Activated effector memory CD4-positive, alpha-beta T cell treated with anti-CD3 and anti-CD28 coated beads, Interleukin-2, amount 50 U/mL, for 16 hours (primary cell): ENCODE data around the gene TRIM17.

Source experiments
- DNase-seq: peaks from one replicate; pipeline ENCODE4 v3.0.0-alpha.2; 2020

The TRIM17 gene

DNA sequence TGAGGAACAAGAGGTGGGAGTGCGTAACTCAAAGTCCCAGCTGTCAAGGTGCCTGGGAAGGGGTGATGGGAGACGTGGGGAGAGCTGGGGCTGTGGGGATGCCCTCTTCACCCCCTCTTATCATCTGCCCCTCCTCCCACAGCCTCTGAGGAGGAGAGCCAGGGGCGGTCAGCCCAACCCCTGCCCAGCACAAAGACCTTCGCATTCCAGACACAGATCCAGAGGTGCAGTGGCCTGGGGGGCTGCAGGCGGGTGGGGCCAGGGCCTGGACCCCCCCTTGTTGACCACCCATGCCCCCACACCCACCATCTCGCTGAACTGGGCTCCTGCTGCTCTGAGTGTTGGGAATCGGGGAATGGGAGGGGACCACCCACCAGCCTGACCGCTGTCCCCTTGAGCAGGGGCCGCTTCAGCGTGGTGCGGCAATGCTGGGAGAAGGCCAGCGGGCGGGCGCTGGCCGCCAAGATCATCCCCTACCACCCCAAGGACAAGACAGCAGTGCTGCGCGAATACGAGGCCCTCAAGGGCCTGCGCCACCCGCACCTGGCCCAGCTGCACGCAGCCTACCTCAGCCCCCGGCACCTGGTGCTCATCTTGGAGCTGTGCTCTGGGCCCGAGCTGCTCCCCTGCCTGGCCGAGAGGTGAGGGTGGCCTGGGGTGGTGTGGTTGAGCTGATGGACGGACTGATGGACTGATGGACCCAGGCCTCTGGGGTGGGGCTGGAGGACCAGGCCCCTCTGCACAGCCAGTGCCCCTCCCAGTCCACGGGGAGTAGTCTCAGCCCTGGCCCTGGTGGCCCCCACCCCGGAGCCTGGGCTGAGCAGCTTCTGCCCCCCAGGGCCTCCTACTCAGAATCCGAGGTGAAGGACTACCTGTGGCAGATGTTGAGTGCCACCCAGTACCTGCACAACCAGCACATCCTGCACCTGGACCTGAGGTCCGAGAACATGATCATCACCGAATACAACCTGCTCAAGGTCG, 39.7 kb downstream of the TRIM17 start:
- DNase-seq = no peak

DNA sequence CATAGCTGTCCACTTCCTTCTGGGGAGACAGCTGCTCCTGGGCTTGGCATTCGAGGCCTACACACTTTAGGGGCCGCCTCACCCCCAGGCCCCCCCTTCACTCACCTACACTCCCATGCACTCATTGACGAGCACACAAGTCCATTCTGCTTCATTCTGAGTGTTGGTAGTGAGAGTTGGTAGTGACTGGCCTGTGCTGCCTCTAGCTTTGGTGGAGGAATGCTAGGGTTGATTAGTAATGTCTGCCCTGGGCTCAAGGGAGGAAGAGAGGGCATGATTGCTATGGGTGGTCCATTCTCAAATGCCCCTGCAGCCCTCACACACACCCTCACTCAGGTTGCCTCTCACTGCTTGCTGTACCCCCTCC, 40.4 kb downstream of the TRIM17 start:
- DNase-seq = no peak

DNA sequence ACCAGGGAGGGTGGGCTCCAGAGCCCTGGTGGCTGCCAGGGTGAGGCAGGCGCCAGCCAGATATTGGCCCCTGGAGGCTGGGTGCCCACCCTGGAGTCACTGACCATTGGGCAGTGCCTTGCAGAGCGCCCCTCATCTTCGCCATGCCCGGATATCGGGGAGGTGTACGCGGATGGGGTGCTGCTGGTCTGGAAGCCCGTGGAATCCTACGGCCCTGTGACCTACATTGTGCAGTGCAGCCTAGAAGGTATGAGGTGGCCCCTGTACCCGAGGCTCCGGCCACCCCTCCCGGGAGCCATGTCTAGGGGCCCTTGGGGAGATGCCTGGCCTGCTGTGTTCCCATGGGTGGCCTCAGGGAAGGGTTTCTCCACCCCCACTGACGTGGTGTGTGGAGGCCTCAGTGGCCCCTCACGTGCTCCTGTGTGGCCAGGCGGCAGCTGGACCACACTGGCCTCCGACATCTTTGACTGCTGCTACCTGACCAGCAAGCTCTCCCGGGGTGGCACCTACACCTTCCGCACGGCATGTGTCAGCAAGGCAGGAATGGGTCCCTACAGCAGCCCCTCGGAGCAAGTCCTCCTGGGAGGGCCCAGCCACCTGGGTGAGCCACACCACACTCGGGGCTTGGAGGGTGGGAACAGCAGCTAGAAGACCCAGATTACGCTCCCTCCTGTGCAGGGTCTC, 40.9 kb downstream of the TRIM17 start:
- DNase-seq = no peak

- no peak for DNase-seq
Measured at GRCh38 chr1:228374711-228375577, 41.7 kb downstream of the TRIM17 start.

DNA sequence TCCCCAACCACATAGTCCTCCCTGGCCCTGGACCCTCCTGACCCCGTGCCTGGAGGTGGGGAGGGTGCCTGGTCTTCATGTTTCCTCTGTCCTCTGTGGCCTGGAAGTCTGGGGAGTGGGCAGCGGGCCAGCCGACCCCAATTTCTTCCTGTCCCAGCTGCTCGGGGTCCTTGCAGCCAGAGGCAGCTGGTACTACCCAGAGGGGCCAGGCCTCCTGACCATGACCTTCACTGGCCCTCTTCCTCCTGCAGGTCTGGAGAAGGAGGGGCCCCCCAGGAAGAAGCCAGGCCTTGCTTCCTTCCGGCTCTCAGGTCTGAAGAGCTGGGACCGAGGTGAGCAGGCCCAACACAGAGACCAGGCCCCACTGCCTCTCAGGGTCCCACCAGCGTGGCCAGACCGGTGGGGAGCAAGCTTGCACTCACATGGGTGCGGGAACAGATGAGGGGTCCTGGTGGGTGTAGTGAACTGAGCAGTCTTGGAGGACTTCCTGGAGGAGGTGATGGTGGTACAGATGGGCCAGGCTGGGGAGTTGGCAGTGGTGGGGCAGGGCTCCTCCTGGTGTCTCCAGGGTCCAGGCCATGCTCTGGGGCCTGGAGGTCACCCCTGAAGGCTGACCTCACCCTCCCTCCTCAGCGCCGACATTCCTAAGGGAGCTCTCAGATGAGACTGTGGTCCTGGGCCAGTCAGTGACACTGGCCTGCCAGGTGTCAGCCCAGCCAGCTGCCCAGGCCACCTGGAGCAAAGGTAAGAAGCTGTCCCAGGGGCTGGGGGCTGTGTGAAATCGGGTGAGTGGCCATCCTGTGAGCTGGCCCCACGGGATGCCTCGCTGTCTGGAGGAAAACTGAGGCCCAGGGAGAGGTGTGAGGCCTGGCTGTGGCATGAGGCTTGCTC, 42.7 kb downstream of the TRIM17 start:
- no peak for DNase-seq

- DNase-seq = no peak
Measured at GRCh38 chr1:228373004-228373680, 43.5 kb downstream of the TRIM17 start.

GRCh38 chr1:228372183-228373003, 44.3 kb downstream of the TRIM17 start:
- no peak for DNase-seq

GRCh38 chr1:228371741-228372182, 44.9 kb downstream of the TRIM17 start:
- no peak for DNase-seq

- no peak for DNase-seq
Measured at GRCh38 chr1:228370941-228371740, 45.5 kb downstream of the TRIM17 start.

DNA sequence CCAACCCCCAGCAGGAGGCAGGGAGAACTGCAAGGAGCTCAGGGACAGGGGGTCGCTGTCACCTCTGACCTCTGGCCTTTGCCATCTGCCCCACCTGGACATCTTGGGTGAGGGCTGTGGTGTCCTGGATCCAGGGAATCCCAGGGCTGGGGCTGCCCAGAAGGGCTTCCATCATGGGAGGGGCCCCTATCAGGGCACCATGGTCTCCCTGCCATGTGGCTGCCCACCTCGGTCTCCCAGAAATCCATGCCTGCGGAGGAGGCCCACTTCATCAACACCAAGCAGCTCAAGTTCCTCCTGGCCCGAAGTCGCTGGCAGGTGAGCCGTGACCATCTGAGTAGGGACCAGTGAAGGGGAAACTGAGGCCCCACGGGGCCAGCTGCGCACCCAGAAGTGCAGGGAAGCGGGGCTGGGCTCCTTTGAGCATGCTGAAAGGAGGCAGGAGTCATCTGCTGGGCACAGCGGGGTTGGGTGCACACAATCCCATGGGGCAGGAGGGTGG, 46.2 kb downstream of the TRIM17 start:
- no peak for DNase-seq

- DNase-seq = no peak
Measured at GRCh38 chr1:228369608-228370438, 46.8 kb downstream of the TRIM17 start.

DNA sequence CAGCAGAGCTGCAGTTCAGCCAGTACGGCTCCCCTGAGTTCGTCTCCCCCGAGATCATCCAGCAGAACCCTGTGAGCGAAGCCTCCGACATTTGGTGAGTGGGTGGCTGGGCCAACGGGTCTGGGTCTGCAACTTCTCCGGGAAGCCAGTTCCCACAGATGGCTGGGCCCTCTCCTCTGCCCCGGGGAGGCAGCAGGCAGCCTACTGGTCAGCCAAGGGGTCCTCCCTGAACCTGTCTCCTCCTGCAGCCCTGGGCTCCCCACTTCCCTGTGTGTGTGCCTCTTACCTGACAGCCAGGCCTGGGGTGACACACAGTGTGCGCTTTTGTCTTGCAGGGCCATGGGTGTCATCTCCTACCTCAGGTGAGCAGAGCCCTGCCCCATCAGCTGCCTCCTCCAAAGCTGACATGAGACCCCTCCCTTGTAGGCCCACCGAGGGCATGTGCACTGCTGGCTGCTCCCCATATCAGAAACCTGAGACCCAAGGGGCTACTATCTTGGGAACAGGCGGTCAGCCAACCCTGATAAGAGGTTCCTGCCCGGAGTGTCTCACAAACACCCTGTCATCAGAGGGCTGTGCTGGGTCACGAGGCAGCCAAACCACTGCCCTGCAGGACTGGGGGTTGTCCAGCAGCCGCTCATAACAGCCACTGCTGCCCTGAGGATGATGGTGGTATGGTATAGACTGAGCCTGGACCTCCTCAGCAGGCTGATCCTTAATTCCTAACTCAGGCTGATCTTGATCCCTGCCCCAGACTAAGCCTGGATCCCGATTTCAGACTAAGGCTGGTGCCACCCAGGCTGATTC, 47.7 kb downstream of the TRIM17 start:
- peak; percentile 50 for DNase-seq

GRCh38 chr1:228367798-228368791, 48.6 kb downstream of the TRIM17 start:
- peak; percentile 60 for DNase-seq

GRCh38 chr1:228366866-228367741, 49.6 kb downstream of the TRIM17 start:
- peak; percentile 52 for DNase-seq
